Measurements from ENCODE around the gene LPO.
A peak's percentile ranks its signal among the peaks of the same experiment; 100 is the strongest.

Gene LPO

GRCh38 chr17:58279016-58279711 is 40.8 kb downstream of the LPO start:
- DNase-seq = no peak

- no peak for DNase-seq
Observed at GRCh38 chr17:58279736-58280479, 41.5 kb downstream of the LPO start.

- DNase-seq = no peak
Observed at GRCh38 chr17:58280480-58281217, 42.3 kb downstream of the LPO start, which contains the start of gene MPO. Gene MPO, minus strand, starts transcription at chr17:58280935. Its CDS starts 177 bp downstream, at chr17:58280758.

GRCh38 chr17:58281511-58282011 is 43.2 kb downstream of the LPO start:
- DNase-seq = no peak

GRCh38 chr17:58282442-58282841 is 44.1 kb downstream of the LPO start:
- no peak for DNase-seq

GRCh38 chr17:58283674-58284612 is 45.6 kb downstream of the LPO start:
- DNase-seq = no peak

- no peak for DNase-seq
Observed at GRCh38 chr17:58284613-58285421, 46.4 kb downstream of the LPO start.

- DNase-seq = no peak
Observed at GRCh38 chr17:58285422-58285810, 47.0 kb downstream of the LPO start.

GRCh38 chr17:58289869-58290268 is 51.5 kb downstream of the LPO start:
- DNase-seq = no peak

- DNase-seq = no peak
Observed at GRCh38 chr17:58291246-58291645, 52.9 kb downstream of the LPO start.

GRCh38 chr17:58294034-58294433 is 55.6 kb downstream of the LPO start:
- no peak for DNase-seq

GRCh38 chr17:58300336-58300735 is 62.0 kb downstream of the LPO start:
- DNase-seq = no peak

GRCh38 chr17:58301504-58302150 is 63.2 kb downstream of the LPO start:
- no peak for DNase-seq

- no peak for DNase-seq
Observed at GRCh38 chr17:58302171-58302918, 64.0 kb downstream of the LPO start.

GRCh38 chr17:58302919-58303585 is 64.7 kb downstream of the LPO start:
- no peak for DNase-seq

GRCh38 chr17:58303971-58304749 is 65.8 kb downstream of the LPO start:
- DNase-seq = peak; percentile 83

- DNase-seq = no peak
Observed at GRCh38 chr17:58304750-58305486, 66.5 kb downstream of the LPO start.

GRCh38 chr17:58305626-58306025 is 67.2 kb downstream of the LPO start:
- DNase-seq = no peak
